GM18951 (cell line): ENCODE data around the gene ZKSCAN3.
"Not testable (repeated sequence)": the region's sequence is repeated elsewhere in the genome, so short reads cannot be mapped to it uniquely, and the experiment has no call there.

ENCODE experiments used
- POLR2A ChIP-seq: IDR thresholded peaks from 4 replicates; pipeline ENCODE4 v1.6.1; 2011; ENCODE audit warnings: mild to moderate bottlenecking; ENCODE audit not compliant: insufficient read length, insufficient read depth; ENCODE audit errors: extremely low read depth
- in situ Hi-C: fragments of 300-500 bp; cut with MboI; formaldehyde crosslinking; loops from one replicate; pipeline ENCODE4 v1.12.0; 2022; ENCODE audit warnings: low sequenced_read_pairs, mixed read lengths, inconsistent platforms; ENCODE audit not compliant: unreplicated experiment

The ZKSCAN3 gene

DNA sequence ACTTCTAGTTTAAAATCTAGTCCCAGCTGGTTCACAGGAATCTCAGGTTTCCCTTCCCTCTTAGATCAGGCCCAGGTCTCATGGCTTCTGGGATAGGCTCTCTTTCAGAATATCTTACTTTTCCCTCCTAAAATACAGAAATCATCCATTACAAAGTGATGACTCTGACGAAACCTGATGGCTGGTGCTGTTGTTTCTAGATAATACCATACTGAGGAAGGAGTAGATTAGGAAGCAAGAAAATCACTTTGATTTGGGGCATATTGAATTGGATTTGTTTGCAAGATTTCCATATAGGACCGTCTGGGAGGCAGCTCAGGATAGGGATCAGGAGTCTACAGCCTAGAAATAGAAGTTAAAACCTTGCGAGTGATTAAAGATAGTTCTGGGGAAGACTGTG, 3.6 kb downstream of the ZKSCAN3 start:
- in situ Hi-C loops: loop anchor here (10.0 kb wide), 1 partner anchor 219 kb away; no protein-coding TSS in a partner anchor
- no peak for TF ChIP-seq POLR2A

DNA sequence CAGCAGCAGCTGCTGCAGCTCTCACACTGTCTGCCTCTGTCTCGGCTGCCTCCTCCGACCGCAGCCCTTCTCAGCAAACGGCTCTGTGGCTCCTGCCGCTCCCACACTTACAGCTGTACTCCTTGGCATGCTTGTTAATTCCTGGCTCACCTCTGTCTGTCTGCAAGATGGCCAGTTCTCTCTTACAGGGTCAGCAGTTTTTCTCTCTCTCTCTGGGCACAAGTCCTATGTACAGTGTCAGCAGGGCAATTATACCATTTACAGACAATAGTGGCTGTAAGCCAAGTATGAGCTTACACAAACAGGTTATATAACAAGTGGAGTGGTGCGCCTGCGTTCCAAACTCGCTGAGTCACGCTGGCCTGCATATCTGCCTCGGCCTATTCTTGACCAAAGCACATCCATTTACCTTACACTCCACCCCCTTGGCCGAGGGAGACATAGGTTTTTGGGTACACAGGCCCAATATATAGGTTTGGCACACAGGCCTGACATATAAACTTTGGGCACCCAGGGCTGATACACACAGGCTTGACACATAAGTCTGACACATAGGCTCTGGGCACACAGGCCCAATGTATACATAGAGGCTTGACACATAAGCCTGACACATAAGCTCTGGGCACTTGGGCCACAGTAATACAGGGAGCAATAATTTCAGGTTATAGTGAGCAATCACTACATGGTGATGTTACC, 4.4 kb downstream of the ZKSCAN3 start:
- in situ Hi-C loops: loop anchor here (10.0 kb wide), 1 partner anchor 219 kb away; no protein-coding TSS in a partner anchor
- TF ChIP-seq POLR2A: no peak

DNA sequence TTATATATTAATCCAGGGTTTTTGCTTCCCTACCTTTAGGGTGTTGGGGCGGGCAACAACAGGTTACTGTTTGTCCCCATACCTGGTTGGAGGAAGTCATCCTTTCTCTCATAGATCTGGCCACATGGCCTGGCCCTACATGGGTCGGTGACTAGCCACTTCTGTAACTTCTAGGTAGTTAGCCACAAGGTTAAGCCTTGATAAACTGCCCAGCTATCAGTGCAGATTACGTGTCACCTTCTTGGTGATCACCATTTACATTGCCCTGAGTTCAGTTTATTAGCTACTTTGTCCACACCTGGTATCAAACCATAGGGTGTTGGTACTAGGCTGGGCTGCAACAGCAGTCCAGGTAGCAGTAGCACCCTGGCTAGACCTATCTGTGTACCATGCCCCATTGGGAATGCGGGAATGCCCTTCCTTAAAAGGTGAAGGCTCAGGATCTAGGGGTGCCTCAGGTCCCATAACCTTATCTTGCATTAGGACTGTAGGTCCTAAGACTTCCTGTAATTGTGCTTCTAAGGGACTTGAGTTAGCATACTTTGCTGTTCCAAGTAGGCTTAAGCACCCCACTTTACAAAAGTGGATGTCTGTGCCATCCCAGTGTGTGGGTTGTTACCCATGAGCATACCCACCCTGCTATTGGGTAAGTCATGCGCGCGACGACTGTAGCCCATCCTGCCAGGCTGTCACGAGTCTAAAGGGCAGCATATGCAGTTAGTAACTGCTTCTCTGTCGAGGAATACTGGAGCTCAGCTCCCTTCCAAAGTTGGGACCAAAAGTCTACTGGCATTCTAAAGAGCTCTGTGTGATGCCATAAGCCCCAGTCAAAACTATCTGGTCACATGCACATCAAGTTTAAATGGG, 5.2 kb downstream of the ZKSCAN3 start:
- no peak for TF ChIP-seq POLR2A
- in situ Hi-C loops: loop anchor here (10.0 kb wide), 1 partner anchor 220 kb away; no protein-coding TSS in a partner anchor

DNA sequence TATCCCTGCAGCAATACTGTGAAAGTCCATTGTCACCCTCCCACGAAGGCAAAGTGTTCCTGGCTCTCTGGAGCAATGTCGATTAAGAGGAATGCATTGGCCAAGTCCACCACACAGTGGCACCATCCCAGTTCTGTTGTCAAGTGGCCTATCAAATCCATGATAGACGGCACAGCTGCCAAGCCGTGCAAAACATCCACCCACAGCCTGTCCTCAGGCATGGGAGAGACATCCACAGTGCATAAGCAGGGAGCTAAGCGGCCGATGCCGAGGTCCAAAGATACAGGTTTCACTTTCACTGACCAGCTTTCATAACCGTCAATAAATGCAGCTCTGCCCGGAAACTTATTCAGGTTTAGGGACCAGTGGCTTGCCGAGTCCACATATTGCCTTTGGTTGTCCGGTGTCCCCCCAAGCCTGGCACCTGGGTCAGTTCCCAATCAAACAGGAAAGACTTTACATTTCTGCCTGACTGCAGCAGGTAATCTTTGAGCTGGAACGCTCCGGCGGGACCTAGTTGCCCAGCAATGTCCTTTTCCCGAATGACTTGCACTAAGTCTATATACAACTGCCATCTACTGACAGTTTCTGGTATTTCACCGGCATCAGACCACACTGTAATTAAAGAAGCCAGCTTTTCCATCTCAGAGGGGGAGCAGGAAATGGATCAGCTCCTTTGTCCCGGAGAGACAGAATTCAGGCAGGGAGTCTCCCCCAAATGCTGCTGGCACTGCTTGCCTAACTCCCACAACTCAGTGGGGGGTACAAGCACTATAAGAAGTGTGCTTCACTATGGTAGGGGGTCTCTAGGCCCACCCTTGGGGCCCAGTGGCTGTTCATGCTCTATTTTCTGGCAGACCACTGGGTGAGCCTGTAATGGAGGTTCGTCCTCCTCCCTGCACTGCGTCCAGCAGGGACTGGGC, 6.3 kb downstream of the ZKSCAN3 start:
- in situ Hi-C loops: loop anchor here (10.0 kb wide), 1 partner anchor 221 kb away; no protein-coding TSS in a partner anchor
- peak; percentile 24 for TF ChIP-seq POLR2A

DNA sequence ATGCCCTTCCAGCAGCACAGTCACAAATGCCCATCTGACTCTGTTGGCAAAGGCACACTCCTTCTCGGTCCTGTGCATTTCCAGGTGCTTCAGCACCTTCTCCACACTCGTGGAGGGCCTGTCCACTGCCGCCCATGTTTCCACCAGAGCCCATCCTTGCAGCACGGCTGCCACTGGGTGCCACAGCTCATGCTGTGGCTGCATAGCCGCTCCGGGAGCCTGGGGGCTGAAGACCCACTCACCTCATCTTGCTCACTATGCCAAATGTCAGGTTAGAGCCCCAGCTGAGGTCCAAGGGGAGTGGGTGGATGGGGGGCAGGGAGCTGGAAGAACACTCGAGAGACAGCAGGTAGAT, 6.9 kb downstream of the ZKSCAN3 start:
- in situ Hi-C loops: loop anchor here (10.0 kb wide), 1 partner anchor 222 kb away; no protein-coding TSS in a partner anchor
- TF ChIP-seq POLR2A: no peak

DNA sequence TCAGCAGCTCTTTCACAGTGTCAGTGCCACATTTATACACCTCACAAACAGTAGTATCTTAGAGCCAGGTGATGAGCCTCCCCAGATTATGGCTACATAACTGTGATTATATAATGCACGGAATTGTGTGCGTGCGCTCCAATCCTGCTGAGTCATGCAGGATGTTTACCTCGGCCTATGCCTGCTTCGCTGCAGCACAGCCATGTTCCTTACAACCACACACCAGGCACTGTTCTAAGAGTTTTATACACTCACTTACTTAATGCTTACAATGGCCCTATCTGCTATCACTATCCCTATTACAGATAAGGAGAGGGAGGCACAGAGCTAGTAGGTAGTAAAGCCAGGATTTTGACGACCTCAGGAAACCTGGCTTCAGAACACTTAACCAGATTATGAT, 7.3 kb downstream of the ZKSCAN3 start:
- no peak for TF ChIP-seq POLR2A
- in situ Hi-C loops: loop anchor here (10.0 kb wide), 1 partner anchor 222 kb away; no protein-coding TSS in a partner anchor

DNA sequence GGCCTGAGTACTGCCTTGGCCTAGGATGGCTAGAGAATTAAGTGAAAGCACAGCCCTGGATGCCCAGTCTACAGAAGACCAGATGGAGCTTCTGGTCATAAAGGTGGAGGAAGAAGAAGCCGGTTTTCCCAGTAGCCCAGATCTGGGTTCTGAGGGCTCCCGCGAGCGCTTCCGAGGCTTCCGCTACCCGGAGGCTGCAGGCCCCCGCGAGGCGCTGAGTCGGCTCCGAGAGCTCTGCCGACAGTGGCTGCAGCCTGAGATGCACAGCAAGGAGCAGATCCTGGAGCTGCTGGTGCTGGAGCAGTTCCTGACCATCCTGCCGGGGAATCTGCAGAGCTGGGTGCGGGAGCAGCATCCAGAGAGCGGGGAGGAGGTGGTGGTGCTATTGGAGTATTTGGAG, 9.8 kb downstream of the ZKSCAN3 start:
- in situ Hi-C loops: loop anchor here (10.0 kb wide), 1 partner anchor 225 kb away; no protein-coding TSS in a partner anchor

DNA sequence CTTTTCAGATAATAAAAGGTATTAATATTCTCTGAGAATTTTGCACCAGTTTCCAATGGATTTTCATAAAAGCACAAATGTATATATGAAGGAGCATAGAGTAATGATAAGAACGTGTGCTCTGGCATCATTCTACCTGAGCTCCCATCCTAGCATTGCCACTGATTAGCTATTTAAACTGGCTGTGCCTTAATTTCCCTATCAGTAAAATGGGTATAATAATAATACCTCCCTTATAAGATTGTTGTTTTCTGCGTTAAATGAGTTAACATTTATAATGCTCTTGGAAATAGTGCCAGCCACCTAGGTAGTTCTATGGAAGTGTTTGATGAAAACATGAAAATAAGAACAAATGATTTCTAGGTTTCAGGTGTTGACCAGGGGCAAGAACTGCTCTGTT, 11.2 kb downstream of the ZKSCAN3 start:
- TF ChIP-seq POLR2A: no peak
- in situ Hi-C loops: no loop called here

DNA sequence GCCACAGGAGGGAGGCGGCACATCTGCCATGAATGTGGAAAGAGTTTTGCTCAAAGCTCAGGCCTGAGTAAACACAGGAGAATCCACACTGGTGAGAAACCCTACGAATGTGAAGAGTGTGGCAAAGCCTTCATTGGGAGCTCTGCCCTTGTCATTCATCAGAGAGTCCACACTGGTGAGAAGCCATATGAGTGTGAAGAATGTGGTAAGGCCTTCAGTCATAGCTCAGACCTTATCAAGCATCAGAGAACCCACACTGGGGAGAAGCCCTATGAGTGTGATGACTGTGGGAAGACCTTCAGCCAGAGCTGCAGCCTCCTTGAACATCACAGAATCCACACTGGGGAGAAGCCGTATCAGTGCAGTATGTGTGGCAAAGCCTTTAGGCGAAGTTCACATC, 15.8 kb downstream of the ZKSCAN3 start:
- in situ Hi-C loops: not testable (repeated sequence)

DNA sequence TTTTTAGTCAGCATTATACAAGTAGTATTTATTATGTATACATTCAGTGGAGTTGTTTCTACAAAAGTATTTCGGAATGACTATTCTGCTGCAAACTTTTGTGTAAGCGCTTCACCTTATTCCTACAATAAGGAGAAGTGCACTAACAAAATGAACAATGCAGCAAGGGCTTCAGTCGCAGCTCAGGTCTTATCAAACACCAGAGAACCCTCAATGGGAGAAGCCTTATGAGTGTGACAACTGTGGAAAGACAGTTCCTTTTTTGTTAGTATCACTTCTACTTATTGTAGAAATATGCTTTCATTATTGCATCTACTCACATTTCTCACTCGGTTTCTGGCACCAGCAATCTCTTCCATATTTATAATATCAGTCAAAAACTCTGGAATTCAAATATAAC, 18.8 kb downstream of the ZKSCAN3 start:
- no peak for TF ChIP-seq POLR2A
- in situ Hi-C loops: no loop called here

DNA sequence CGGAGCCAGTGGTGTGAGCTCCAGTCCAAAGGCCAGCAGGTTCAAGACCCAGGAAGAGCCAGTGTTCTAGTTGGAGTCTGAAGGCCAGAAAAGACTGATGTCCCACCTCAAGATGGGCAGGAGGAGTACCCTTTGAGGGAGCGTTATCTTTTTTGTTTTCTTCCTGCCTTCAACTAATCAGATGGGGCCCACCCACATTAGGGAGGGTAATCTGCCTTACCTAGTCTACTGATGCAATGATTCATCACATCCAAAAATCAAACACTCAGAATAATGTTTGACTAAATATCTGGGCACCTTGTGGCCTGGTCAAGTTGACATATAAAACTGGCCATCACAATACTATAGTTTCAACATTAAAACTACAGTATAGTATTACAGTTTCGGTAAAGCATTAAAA, 19.7 kb downstream of the ZKSCAN3 start:
- in situ Hi-C loops: no loop called here
- no peak for TF ChIP-seq POLR2A

DNA sequence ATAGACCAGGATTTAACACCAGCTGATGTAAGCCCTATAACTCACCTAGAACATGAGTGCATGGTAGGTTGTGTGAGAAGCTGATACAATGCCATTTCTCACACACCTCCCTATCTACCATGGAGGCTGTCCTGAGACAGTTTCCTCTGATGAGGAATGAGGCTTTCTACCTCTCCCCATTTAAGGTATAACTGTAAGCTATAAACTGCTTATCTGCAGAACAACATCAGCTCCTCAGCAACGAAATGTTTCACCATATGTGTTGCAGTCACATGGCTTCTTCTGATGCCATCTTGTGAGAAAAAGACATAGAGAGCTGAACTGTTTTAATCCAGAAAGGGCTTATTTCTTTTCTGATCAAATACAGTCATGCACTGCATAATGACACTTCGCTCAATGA, 20.7 kb downstream of the ZKSCAN3 start:
- in situ Hi-C loops: no loop called here
- no peak for TF ChIP-seq POLR2A

DNA sequence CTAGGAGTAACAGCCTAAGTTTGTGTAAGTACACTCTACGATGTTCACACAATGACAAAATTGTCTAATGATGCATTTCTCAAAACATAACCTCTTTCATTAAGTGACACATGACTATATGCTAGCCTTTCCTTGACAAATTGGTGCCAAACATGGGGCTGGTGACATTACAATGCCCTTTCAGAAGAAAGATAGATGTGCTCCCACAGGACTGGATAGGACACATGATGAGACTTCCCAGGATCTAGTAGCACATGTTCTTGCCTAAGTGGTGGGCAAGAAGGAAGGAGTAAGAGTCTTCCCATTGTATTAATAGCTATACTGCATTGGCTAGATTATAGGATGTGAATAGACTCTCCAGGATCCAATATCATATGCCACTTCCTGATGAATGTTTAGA, 21.5 kb downstream of the ZKSCAN3 start:
- TF ChIP-seq POLR2A: no peak
- in situ Hi-C loops: no loop called here
